Measurements from ENCODE around the gene VMAC.

VMAC gene

GRCh38 chr19:5956728-5957127 is 52.1 kb downstream of the VMAC start:
- CTCF ChIA-PET: interaction anchor here (1.1 to 4.3 kb wide), 3 partner anchors 9 to 23 kb away, joined by 3 to 20 read pairs (median 4); no protein-coding TSS in a partner anchor
- no peak for DNase-seq (ENCODE audit: extremely low spot score)
- no peak for TF ChIP-seq SUZ12 (IDR thresholded peaks at IDR 0.05)
- no peak for TF ChIP-seq ARNT (IDR thresholded peaks at IDR 0.05)
- no peak for TF ChIP-seq PKNOX1 (IDR thresholded peaks at IDR 0.05)
- no peak for TF ChIP-seq ZNF384 (IDR thresholded peaks at IDR 0.05)
- no peak for TF ChIP-seq CTBP1 (IDR thresholded peaks at IDR 0.05; ENCODE audit: borderline replicate concordance)
- TF ChIP-seq ELF4 (IDR thresholded peaks at IDR 0.05): no peak
- POLR2A ChIA-PET: no interaction called here

- no peak for DNase-seq (ENCODE audit: extremely low spot score)
- POLR2A ChIA-PET: no interaction called here
- CTCF ChIA-PET: interaction anchor here (1.1 to 4.3 kb wide), 3 partner anchors 8 to 23 kb away, joined by 3 to 20 read pairs (median 4); no protein-coding TSS in a partner anchor
- TF ChIP-seq BHLHE40 (IDR thresholded peaks at IDR 0.05; ENCODE audit: borderline replicate concordance): no peak
- no peak for TF ChIP-seq SP1 (IDR thresholded peaks at IDR 0.05)
- no peak for TF ChIP-seq L3MBTL2 (conservative IDR thresholded peaks at IDR 0.05)
- no peak for TF ChIP-seq SUZ12 (IDR thresholded peaks at IDR 0.05)
- TF ChIP-seq NFRKB (IDR thresholded peaks at IDR 0.05): no peak
- TF ChIP-seq ARNT (IDR thresholded peaks at IDR 0.05): no peak
- no peak for TF ChIP-seq ZNF384 (IDR thresholded peaks at IDR 0.05)
- no peak for TF ChIP-seq FOXM1 (IDR thresholded peaks at IDR 0.05; ENCODE audit: borderline replicate concordance)
- TF ChIP-seq ELF4 (IDR thresholded peaks at IDR 0.05): no peak
- no peak for TF ChIP-seq LEF1 (IDR thresholded peaks at IDR 0.05; ENCODE audit: borderline replicate concordance)
- no peak for TF ChIP-seq FOXA1 (IDR thresholded peaks at IDR 0.05)
- TF ChIP-seq PKNOX1 (IDR thresholded peaks at IDR 0.05): no peak
- TF ChIP-seq FOXK2 (IDR thresholded peaks at IDR 0.05): no peak
- TF ChIP-seq CTBP1 (IDR thresholded peaks at IDR 0.05; ENCODE audit: borderline replicate concordance): no peak
- no peak for TF ChIP-seq TARDBP (IDR thresholded peaks at IDR 0.05)
- TF ChIP-seq HDGF (IDR thresholded peaks at IDR 0.05; ENCODE audit: borderline replicate concordance): no peak
These were observed 52.5 kb downstream of the VMAC start for GRCh38 chr19:5957170-5957569.

GRCh38 chr19:5958074-5958850 is 53.6 kb downstream of the VMAC start:
- ChIA-PET CTCF (interaction anchor here (4.3 kb wide), 1 partner anchor 10 kb away, joined by 20 read pairs; no protein-coding TSS in a partner anchor), POLR2A (no interaction called here)
- DNase-seq (ENCODE audit: extremely low spot score): no peak
- no peak for TF ChIP-seq PKNOX1 (IDR thresholded peaks at IDR 0.05)
- TF ChIP-seq SUZ12 (IDR thresholded peaks at IDR 0.05): no peak
- no peak for TF ChIP-seq TARDBP (IDR thresholded peaks at IDR 0.05)
- TF ChIP-seq FOXA1 (IDR thresholded peaks at IDR 0.05): no peak
- no peak for TF ChIP-seq FOXM1 (IDR thresholded peaks at IDR 0.05; ENCODE audit: borderline replicate concordance)
- no peak for TF ChIP-seq ZNF384 (IDR thresholded peaks at IDR 0.05)
- TF ChIP-seq ELF4 (IDR thresholded peaks at IDR 0.05): no peak
- TF ChIP-seq ARNT (IDR thresholded peaks at IDR 0.05): no peak
- TF ChIP-seq HDGF (IDR thresholded peaks at IDR 0.05; ENCODE audit: borderline replicate concordance): no peak
- TF ChIP-seq BHLHE40 (IDR thresholded peaks at IDR 0.05; ENCODE audit: borderline replicate concordance): no peak
- TF ChIP-seq FOXK2 (IDR thresholded peaks at IDR 0.05): no peak
- TF ChIP-seq SP1 (IDR thresholded peaks at IDR 0.05): no peak
- TF ChIP-seq CTBP1 (IDR thresholded peaks at IDR 0.05; ENCODE audit: borderline replicate concordance): no peak
- TF ChIP-seq NFRKB (IDR thresholded peaks at IDR 0.05): no peak
- no peak for TF ChIP-seq L3MBTL2 (conservative IDR thresholded peaks at IDR 0.05)
- no peak for TF ChIP-seq LEF1 (IDR thresholded peaks at IDR 0.05; ENCODE audit: borderline replicate concordance)

- POLR2A ChIA-PET: no interaction called here
- CTCF ChIA-PET: interaction anchor here (4.3 kb wide), 1 partner anchor 9 kb away, joined by 20 read pairs; no protein-coding TSS in a partner anchor
- no peak for DNase-seq (ENCODE audit: extremely low spot score)
- TF ChIP-seq ZNF384 (IDR thresholded peaks at IDR 0.05) (no peak), FOXM1 (IDR thresholded peaks at IDR 0.05; ENCODE audit: borderline replicate concordance) (no peak), L3MBTL2 (conservative IDR thresholded peaks at IDR 0.05) (no peak), PKNOX1 (IDR thresholded peaks at IDR 0.05) (no peak), HDGF (IDR thresholded peaks at IDR 0.05; ENCODE audit: borderline replicate concordance) (no peak), SP1 (IDR thresholded peaks at IDR 0.05) (no peak), SUZ12 (IDR thresholded peaks at IDR 0.05) (no peak)
These were observed 54.1 kb downstream of the VMAC start for GRCh38 chr19:5958851-5959122.

GRCh38 chr19:5959260-5960004 is 54.8 kb downstream of the VMAC start:
- DNase-seq (ENCODE audit: extremely low spot score): no peak
- POLR2A ChIA-PET: no interaction called here
- TF ChIP-seq ARNT (IDR thresholded peaks at IDR 0.05) (no peak), PKNOX1 (IDR thresholded peaks at IDR 0.05) (no peak), HDGF (IDR thresholded peaks at IDR 0.05; ENCODE audit: borderline replicate concordance) (no peak), ELF4 (IDR thresholded peaks at IDR 0.05) (no peak), TARDBP (IDR thresholded peaks at IDR 0.05) (no peak), SUZ12 (IDR thresholded peaks at IDR 0.05) (no peak), CTBP1 (IDR thresholded peaks at IDR 0.05; ENCODE audit: borderline replicate concordance) (no peak), FOXK2 (IDR thresholded peaks at IDR 0.05) (no peak), LEF1 (IDR thresholded peaks at IDR 0.05; ENCODE audit: borderline replicate concordance) (no peak)
- CTCF ChIA-PET: interaction anchor here (0.6 to 4.3 kb wide), 4 partner anchors 8 to 44 kb away, joined by 3 to 20 read pairs (median 4); no protein-coding TSS in a partner anchor
